HTR-8/SVneo (cell line): ENCODE results near the gene DNAJC18.

Experiments
- DNase-seq: peaks from one replicate; pipeline ENCODE4 v3.0.0; 2011; ENCODE audit warnings: low spot score, mixed read lengths; ENCODE audit not compliant: insufficient read length
- FAIRE-seq: peaks from 2 replicates; lab custom pipeline; 2011; peaks lifted over from hg19 to GRCh38; lab: Jason Lieb, UNC

DNAJC18 gene

DNA sequence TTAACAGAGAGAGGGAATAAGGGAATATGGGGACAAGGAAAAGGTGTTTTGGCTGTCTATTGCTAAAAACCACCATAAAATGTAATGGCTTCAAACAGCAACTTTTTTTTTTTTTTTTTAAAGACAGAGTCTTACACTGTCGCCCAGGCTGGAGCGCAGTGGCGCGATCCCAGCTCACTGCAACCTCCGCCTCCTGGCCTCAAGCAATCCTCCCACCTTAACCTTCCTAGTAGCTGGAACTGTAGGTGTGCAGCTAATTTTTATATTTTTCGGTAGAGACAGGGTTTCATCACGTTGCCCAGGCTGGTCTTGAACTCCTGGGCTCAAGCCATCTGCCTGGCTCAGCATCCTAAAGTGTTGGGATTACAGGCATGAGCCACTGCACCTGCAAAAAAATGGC, 31.1 kb downstream of the DNAJC18 start:
- no peak for DNase-seq
- FAIRE-seq = no peak

DNA sequence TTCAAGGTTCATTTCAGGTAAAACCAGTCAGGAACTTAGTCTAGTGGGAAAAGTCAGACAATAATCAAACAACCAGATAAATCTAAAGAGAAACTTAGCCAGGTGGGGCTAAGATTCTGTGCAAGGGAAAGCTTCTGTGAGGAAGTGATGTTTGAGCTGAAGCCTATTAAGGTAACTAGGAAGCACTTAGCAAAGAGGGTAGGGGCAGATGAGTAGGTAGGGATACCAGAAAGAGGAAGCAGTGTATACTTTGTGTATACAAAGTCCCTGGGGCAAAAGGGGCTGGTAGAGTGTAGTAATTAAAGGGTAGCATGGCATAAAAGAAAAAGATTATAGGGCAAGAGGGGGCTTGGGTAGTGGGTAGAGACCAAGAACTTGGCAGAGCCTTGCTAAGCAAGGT, 31.8 kb downstream of the DNAJC18 start:
- no peak for DNase-seq
- no peak for FAIRE-seq

DNA sequence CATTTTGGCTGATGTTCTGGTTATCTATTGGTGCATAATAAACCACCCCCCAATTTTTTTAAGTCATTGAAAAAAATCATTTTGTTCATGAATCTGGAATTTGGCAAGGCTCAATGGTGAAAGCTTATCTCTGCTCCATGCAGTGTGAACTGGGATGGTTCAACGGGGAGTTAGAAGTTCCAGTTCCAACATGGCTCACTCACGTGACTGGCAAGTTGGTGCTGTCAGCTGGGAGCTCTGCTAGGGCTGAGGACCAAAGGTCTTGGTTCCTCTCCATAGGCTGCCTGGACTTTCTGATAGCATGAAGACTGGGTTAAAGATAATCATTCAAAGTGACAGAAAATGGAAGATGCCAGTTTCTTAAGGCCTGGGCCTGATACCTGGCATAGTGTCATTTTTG, 32.4 kb downstream of the DNAJC18 start:
- FAIRE-seq (no peak), DNase-seq (no peak)

- no peak for DNase-seq
Observed at GRCh38 chr5:139404484-139404840, 34.9 kb downstream of the DNAJC18 start.

DNA sequence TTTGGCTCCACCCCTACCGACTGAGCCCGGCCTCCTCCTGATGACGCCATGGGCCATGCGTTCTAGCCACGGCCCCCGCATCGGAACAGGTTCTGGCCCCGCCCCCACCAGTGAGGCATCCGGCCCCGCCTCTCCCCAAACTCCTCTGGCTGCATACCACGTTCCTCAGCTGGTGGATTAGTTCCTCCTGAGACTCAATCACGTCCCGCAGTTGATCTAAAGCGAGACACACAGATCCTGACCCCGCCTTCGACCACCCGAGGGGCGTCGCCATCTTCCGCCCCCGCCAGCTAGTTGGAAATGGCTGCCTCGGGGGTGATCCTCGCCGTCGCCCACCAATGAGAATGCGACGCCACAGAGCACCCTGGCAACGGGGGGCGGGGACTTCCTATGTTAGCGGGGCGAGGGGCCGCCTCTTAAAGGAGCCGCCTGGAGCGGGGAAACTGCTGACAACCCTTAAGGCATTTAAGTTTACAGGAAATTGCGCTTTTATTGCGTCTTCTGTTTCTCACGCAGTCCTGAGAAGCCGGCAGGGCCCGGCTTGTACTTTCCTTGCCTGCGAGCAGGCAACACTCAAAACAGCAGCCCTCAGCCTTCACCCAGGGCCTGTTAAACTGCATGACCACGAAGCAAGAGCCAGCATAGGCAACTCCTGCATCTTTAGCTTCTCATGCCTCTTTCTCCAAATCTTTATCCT, 35.4 kb downstream of the DNAJC18 start, which contains the start of gene SPATA24:
Gene SPATA24 (minus strand): TSS at position 303 of the 697 bp plus-strand sequence. CDS start 29 bp downstream, at position 274.
- peak; percentile 83 for FAIRE-seq
- peak; percentile 98 for DNase-seq

More at GRCh38 chr5:139404484-139404840, 34.9 kb downstream of the DNAJC18 start:
- no peak for FAIRE-seq

GRCh38 chr5:139403418-139403786, 35.9 kb downstream of the DNAJC18 start:
- no peak for FAIRE-seq
- DNase-seq = no peak

- no peak for DNase-seq
Observed at GRCh38 chr5:139402561-139403158, 36.7 kb downstream of the DNAJC18 start.

GRCh38 chr5:139401546-139401945, 37.8 kb downstream of the DNAJC18 start:
- DNase-seq = no peak
- FAIRE-seq = no peak

More at GRCh38 chr5:139402561-139403158, 36.7 kb downstream of the DNAJC18 start:
- no peak for FAIRE-seq

- FAIRE-seq (no peak), DNase-seq (no peak)
Observed at GRCh38 chr5:139399501-139400121, 39.7 kb downstream of the DNAJC18 start.

DNA sequence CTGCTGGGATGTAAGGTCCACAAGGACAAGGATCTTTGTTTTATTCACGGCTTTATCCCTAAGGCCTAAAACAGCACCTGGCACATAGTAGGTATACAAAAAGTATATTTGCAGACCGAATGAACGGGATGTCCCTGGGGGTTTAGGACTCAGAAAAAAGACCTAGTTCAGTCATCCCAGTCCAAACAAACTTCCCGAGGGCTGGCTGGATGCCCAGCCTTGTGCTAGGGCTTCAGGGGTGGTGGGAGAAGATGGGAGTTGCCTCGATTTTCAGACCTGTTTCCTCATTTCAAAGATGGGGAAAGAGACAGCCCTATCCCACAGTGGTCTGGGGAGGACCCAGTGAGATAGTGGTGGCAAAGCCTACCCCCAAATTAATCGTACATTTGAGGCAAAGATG, 41.4 kb downstream of the DNAJC18 start:
- FAIRE-seq = no peak
- no peak for DNase-seq

DNA sequence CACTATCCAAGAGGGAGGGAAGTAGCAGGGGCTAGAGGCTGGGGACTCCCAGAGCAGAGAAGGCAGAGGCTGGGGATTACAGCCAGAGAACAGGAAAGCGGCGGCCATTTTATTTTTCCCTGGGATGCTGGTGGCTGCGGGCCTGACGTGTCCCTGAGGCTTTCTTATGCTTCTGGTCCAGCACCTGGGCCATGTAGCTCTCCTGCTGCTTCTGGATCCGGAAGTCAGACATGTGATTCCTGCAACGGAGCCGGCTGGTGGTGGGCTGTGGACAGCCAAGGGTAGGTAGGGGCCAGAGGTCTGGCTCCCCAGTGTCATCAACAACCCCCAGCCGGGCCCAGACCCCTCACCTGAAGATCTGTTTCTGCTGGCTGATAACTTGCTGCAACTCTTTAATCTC, 42.6 kb downstream of the DNAJC18 start:
- FAIRE-seq (no peak), DNase-seq (no peak)

- DNase-seq (no peak), FAIRE-seq (no peak)
Observed at GRCh38 chr5:139395844-139396640, 43.3 kb downstream of the DNAJC18 start.

- DNase-seq = no peak
- FAIRE-seq = no peak
Observed at GRCh38 chr5:139394654-139395566, 44.4 kb downstream of the DNAJC18 start, which contains the start of gene PROB1. Gene PROB1, minus strand, starts transcription at chr5:139395104. Its CDS starts 23 bp downstream, at chr5:139395081.

- no peak for FAIRE-seq
Observed at GRCh38 chr5:139394123-139394653, 45.1 kb downstream of the DNAJC18 start.

DNA sequence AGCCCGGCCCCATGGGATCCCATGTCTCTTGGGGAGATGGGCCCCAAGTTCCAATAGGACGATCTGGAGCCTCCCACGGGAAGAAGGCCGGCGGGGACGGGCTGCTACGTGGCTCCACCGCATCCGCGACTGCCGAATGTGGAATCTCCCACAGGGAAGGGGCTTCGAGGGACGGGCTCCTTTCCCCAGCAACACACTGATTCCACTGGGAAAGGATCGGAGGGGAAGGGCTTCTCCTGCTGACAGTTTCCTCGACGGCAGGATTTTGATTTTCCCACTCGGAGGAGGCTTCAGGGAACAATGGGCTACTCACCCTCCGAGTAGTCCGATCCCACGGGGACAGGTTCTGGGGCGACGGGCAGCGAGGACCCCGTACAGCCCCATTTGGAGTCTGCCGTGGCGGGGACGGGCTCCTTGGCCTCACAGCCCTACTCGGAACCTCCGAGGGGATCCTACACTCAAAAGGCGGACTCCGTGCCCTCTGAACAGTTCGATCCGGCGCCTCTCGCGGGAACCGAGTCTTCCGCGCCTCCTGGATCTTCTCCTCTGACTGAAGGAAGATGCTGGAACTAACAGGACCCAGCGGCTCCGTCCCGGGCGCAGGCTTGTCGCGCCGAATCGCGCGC, 45.7 kb downstream of the DNAJC18 start:
- FAIRE-seq (no peak), DNase-seq (no peak)

More at GRCh38 chr5:139394123-139394653, 45.1 kb downstream of the DNAJC18 start:
- DNase-seq = no peak

GRCh38 chr5:139392678-139393496, 46.4 kb downstream of the DNAJC18 start:
- DNase-seq (peak; percentile 80), FAIRE-seq (no peak)

- FAIRE-seq = no peak
- no peak for DNase-seq
Observed at GRCh38 chr5:139392324-139392677, 47.0 kb downstream of the DNAJC18 start.
